ENCODE measurements around the gene CASQ2. TPM values are rescaled to one million over a fixed set of nuclear protein-coding genes. Genes with fewer than 3 reads are reported as not detected.

Gene CASQ2
- total RNA-seq, 2 donors from 2014 or later, result 0.26 TPM; not detected in 1

GRCh38 chr1:115679141-115679611 is 89.3 kb downstream of the CASQ2 start:
- TF ChIP-seq POLR2A (IDR thresholded peaks at IDR 0.05) (no peak), CTCF (IDR thresholded peaks at IDR 0.05) (no peak)
- intact Hi-C loops (cut with DNase I), result no loop called here
- 80 to 82% methylated on average over 3 to 7 of the region's 8 CpGs for WGBS, 2 donors
- no peak for DNase-seq
- no peaks in the 10 kb centered on the region for H3K4me1 ChIP-seq
- H3K27me3 ChIP-seq, result no peaks in the 10 kb centered on the region
- H3K27ac ChIP-seq, result no peak overlapping the region
- no peaks in the 10 kb centered on the region for H3K36me3 ChIP-seq (replicated peaks in 1 of 2; ENCODE audit: insufficient read depth in 1 of 2, low read depth in 2 of 2)
- H3K4me3 ChIP-seq, result no peak overlapping the region
- no peaks in the 10 kb centered on the region for H3K9me3 ChIP-seq
- ATAC-seq, result peak; percentile 59

GRCh38 chr1:115678141-115678540 is 90.4 kb downstream of the CASQ2 start:
- WGBS, 2 donors, result 75 to 79% methylated on average over 5 of the region's 5 CpGs

GRCh38 chr1:115677565-115677964 is 90.9 kb downstream of the CASQ2 start:
- Histone ChIP-seq H3K4me1 (peaks cover 1% of the 10 kb centered on the region), H3K27me3 (no peaks in the 10 kb centered on the region), H3K9me3 (no peaks in the 10 kb centered on the region), H3K36me3 (replicated peaks in 1 of 2; ENCODE audit: insufficient read depth in 1 of 2, low read depth in 2 of 2) (no peaks in the 10 kb centered on the region), H3K27ac (no peak overlapping the region), H3K4me3 (no peak overlapping the region)
- no peak for TF ChIP-seq POLR2A (IDR thresholded peaks at IDR 0.05)
- no peak for TF ChIP-seq CTCF (IDR thresholded peaks at IDR 0.05)
- no peak for DNase-seq
- intact Hi-C loops (cut with DNase I), result no loop called here
- WGBS, 2 donors, result 90 to 93% methylated on average over 1 of the region's 1 CpG
- no peak for ATAC-seq

More at GRCh38 chr1:115678141-115678540, 90.4 kb downstream of the CASQ2 start:
- Histone ChIP-seq H3K9me3 (no peaks in the 10 kb centered on the region), H3K36me3 (replicated peaks in 1 of 2; ENCODE audit: insufficient read depth in 1 of 2, low read depth in 2 of 2) (no peaks in the 10 kb centered on the region), H3K27me3 (no peaks in the 10 kb centered on the region), H3K4me3 (no peak overlapping the region), H3K4me1 (no peaks in the 10 kb centered on the region), H3K27ac (no peak overlapping the region)
- no peak for DNase-seq
- no peak for ATAC-seq
- TF ChIP-seq CTCF (IDR thresholded peaks at IDR 0.05) (no peak), POLR2A (IDR thresholded peaks at IDR 0.05) (no peak)
- intact Hi-C loops (cut with DNase I), result no loop called here

- no peak for TF ChIP-seq POLR2A (IDR thresholded peaks at IDR 0.05)
- Histone ChIP-seq H3K9me3 (no peaks in the 10 kb centered on the region), H3K4me3 (no peak overlapping the region), H3K4me1 (peaks cover 5% of the 10 kb centered on the region), H3K36me3 (replicated peaks in 1 of 2; ENCODE audit: insufficient read depth in 1 of 2, low read depth in 2 of 2) (no peaks in the 10 kb centered on the region), H3K27ac (no peak overlapping the region), H3K27me3 (no peaks in the 10 kb centered on the region)
- no peak for DNase-seq
- intact Hi-C loops (cut with DNase I), result no loop called here
- no peak for ATAC-seq
- 73 to 75% methylated on average over 3 of the region's 3 CpGs for WGBS, 2 donors
Observed at GRCh38 chr1:115677182-115677555, 91.3 kb downstream of the CASQ2 start.

- DNase-seq (no peak), ATAC-seq (no peak)
- Histone ChIP-seq H3K4me1 (peaks cover 10% of the 10 kb centered on the region), H3K9me3 (no peaks in the 10 kb centered on the region), H3K27me3 (no peaks in the 10 kb centered on the region), H3K27ac (no peak overlapping the region), H3K36me3 (replicated peaks in 1 of 2; ENCODE audit: insufficient read depth in 1 of 2, low read depth in 2 of 2) (no peaks in the 10 kb centered on the region), H3K4me3 (no peak overlapping the region)
- 77 to 92% methylated on average over 7 of the region's 7 CpGs for WGBS, 2 donors
- intact Hi-C loops (cut with DNase I), result no loop called here
- no peak for TF ChIP-seq POLR2A (IDR thresholded peaks at IDR 0.05)
- no peak for TF ChIP-seq CTCF (IDR thresholded peaks at IDR 0.05)
Observed at GRCh38 chr1:115676498-115677181, 91.9 kb downstream of the CASQ2 start.

Data from body of pancreas (tissue), 4 donors.